ENCODE results near the gene GMPR2. TPM values are rescaled to one million over a fixed set of nuclear protein-coding genes. Genes with fewer than 3 reads are reported as not detected.

GMPR2 gene
- total and polyA plus RNA-seq, 8 donors = 13.9 to 204 (median 43.3) TPM

DNA sequence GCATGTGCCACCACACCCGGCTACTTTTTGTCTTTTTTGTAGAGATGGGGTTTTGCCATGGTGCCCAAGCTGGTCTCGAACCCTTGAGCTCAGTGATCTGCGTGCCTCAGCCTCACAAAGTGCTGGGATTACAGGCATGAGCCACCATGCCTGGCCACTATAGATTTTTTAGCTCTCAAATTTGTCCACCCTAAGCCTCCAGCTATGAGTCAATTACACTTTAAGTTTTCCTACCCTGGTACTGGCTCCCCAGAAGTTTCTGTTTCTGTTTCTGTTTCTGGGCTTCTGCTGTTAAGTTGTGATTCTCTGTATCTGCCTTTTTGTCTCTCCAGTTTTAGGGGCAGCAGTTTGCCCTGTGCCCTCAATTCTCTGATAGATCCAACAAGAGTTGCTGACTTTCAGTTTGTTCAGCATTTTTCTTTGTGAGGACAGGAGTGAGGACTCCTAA lies 14.1 kb downstream of the GMPR2 start:
- Histone ChIP-seq H3K4me3 (no peak overlapping the region), H3K27me3 (no peaks in the 10 kb centered on the region), H3K36me3 (peaks cover 0 to 21% (median 2%) of the 10 kb centered on the region in 4 donors), H3K9me3 (no peaks in the 10 kb centered on the region), H3K4me1 (peaks cover 7 to 21% (median 10%) of the 10 kb centered on the region in 4 donors), H3K27ac (peak overlapping the region in 2 of 5 donors; percentile 46 to 53)
- intact Hi-C loops (cut with DNase I; ENCODE audit: low total_unique reads) = loop anchor here (10.0 kb wide), 1 partner anchor 48 kb away; the partner anchor contains the start of genes DHRS1 and NOP9
- WGBS, 5 donors = 70 to 90% (median 86%) methylated on average over 3 of the region's 3 CpGs
- TF ChIP-seq EP300 (IDR thresholded peaks at IDR 0.05) = no peak
- TF ChIP-seq, protein P1, sequence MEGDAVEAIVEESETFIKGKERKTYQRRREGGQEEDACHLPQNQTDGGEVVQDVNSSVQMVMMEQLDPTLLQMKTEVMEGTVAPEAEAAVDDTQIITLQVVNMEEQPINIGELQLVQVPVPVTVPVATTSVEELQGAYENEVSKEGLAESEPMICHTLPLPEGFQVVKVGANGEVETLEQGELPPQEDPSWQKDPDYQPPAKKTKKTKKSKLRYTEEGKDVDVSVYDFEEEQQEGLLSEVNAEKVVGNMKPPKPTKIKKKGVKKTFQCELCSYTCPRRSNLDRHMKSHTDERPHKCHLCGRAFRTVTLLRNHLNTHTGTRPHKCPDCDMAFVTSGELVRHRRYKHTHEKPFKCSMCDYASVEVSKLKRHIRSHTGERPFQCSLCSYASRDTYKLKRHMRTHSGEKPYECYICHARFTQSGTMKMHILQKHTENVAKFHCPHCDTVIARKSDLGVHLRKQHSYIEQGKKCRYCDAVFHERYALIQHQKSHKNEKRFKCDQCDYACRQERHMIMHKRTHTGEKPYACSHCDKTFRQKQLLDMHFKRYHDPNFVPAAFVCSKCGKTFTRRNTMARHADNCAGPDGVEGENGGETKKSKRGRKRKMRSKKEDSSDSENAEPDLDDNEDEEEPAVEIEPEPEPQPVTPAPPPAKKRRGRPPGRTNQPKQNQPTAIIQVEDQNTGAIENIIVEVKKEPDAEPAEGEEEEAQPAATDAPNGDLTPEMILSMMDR (IDR thresholded peaks at IDR 0.05) = no peak
- TF ChIP-seq POLR2A (IDR thresholded peaks at IDR 0.05) = no peak
- no peak for TF ChIP-seq POLR2AphosphoS5 (IDR thresholded peaks at IDR 0.05)
- peak in 1 of 2 donors; percentile 45 for DNase-seq

DNA sequence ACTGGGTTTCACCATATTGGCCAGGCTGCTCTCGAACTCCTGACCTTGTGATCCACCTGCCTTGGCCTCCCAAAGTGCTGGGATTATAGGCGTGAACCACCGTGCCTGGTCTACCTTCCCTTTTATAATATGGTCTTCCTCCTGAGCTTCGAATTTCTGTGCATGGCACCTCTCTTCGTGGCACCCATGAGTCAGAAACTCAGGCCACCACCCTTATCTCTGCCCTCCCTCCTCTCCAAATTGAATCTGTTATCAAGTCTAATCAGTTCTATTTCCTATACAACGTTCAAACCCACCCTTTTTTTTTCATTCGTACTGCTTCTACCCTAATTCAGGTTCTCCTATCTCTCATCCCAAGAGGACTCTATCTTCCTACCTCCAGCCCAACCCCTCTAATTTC lies 14.7 kb downstream of the GMPR2 start:
- intact Hi-C loops (cut with DNase I; ENCODE audit: low total_unique reads) = loop anchor here (10.0 kb wide), 1 partner anchor 47 kb away; the partner anchor contains the start of genes DHRS1 and NOP9
- no peak overlapping the region for H3K4me3 ChIP-seq
- WGBS, 5 donors = 58 to 69% (median 62%) methylated on average over 7 of the region's 7 CpGs
- no peaks in the 10 kb centered on the region for H3K27me3 ChIP-seq
- H3K9me3 ChIP-seq = no peaks in the 10 kb centered on the region
- no peak for TF ChIP-seq POLR2AphosphoS5 (IDR thresholded peaks at IDR 0.05)
- no peak for TF ChIP-seq POLR2A (IDR thresholded peaks at IDR 0.05)
- TF ChIP-seq, protein P1 (IDR thresholded peaks at IDR 0.05) = no peak
- no peak for TF ChIP-seq EP300 (IDR thresholded peaks at IDR 0.05)
- no peak overlapping the region for H3K27ac ChIP-seq
- peaks cover 0 to 25% (median 5%) of the 10 kb centered on the region in 4 donors for H3K36me3 ChIP-seq
- H3K4me1 ChIP-seq = peaks cover 7 to 18% (median 9%) of the 10 kb centered on the region in 4 donors
- no peak for DNase-seq

DNA sequence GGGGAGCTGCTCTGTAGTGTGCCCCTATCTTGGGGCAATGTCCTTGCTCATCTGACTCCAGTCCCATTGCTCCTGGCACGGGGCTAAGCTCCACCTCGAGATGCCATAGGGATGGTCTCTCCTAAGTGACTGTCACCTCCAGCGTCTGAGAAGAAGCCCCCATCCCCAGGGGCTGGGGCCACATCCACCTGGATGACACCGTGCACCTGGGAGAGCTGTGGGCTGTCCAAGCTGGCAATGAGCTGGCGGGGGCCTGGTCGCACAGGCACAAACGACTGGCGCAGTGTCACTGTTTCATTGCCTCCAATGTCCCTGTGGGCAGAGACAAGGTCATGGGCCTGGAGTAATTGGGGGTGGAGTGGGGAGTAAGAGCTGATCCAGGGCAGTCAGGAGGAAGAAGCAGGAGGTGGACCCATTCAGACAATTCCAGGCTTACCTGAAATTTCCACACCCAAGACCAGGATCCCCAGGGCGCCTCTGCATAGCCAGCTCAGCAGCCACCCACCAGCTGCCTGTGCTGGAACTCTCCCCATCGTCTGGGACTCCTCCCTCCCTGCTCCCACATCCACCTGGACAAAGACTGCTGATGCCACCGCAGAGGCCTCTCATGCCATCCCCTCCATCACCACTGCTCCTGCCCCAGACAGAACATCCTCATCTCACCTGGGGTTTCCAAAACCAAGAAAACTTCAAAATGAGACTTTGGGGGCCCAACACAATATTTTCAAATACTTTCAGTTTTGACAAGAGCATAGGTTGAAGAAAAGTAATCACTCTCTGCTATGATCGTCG lies 16.7 kb downstream of the GMPR2 start:
- intact Hi-C loops (cut with DNase I; ENCODE audit: low total_unique reads) = loop anchor here (10.0 kb wide), 1 partner anchor 45 kb away; the partner anchor contains the start of genes DHRS1 and NOP9
- no peak for DNase-seq
- Histone ChIP-seq H3K27me3 (no peaks in the 10 kb centered on the region), H3K4me3 (no peak overlapping the region), H3K9me3 (no peaks in the 10 kb centered on the region), H3K4me1 (peaks cover 0 to 7% (median 0%) of the 10 kb centered on the region in 4 donors), H3K27ac (no peak overlapping the region), H3K36me3 (peaks cover 0 to 44% (median 16%) of the 10 kb centered on the region in 4 donors)
- WGBS, 5 donors = 78 to 80% (median 79%) methylated on average over 11 to 13 of the region's 13 CpGs
- no peak for TF ChIP-seq EP300 (IDR thresholded peaks at IDR 0.05)
- TF ChIP-seq, protein P1 (IDR thresholded peaks at IDR 0.05) = no peak
- TF ChIP-seq POLR2A (IDR thresholded peaks at IDR 0.05) = no peak
- TF ChIP-seq POLR2AphosphoS5 (IDR thresholded peaks at IDR 0.05) = no peak

DNA sequence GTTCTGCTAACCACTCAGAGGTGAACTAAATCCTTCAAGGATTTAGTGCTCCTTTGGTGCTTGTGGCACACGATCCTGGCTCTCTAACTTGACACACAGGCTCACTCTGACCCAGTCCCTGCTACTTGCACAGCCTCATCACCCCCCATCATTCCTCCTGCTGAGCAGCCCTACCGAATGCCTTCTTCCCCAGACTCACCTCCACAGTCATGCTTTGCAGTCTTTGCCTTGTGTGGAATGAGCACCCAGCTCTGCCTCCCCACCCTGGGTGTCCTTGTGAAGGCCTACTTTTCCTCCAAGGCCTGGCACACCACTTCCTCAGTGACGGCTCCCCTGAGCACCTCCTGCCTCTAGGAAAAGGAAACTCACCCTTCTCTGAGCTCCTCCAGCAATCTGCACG lies 17.6 kb downstream of the GMPR2 start:
- DNase-seq = no peak
- Histone ChIP-seq H3K36me3 (peaks cover 0 to 54% (median 21%) of the 10 kb centered on the region in 4 donors), H3K27me3 (no peaks in the 10 kb centered on the region), H3K27ac (no peak overlapping the region), H3K4me1 (peaks cover 0 to 7% (median 0%) of the 10 kb centered on the region in 4 donors), H3K9me3 (no peaks in the 10 kb centered on the region), H3K4me3 (no peak overlapping the region)
- WGBS, 5 donors = 55 to 76% (median 67%) methylated on average over 4 of the region's 4 CpGs
- TF ChIP-seq POLR2AphosphoS5 (IDR thresholded peaks at IDR 0.05) (no peak), POLR2A (IDR thresholded peaks at IDR 0.05) (no peak), EP300 (IDR thresholded peaks at IDR 0.05) (no peak)
- TF ChIP-seq, protein P1 (IDR thresholded peaks at IDR 0.05) = no peak
- intact Hi-C loops (cut with DNase I; ENCODE audit: low total_unique reads) = no loop called here

Measured in stomach (tissue), 9 donors.